GM12891 (cell line): Measurements from ENCODE around the gene PCID2.

ENCODE experiments used
- POLR2A ChIP-seq: IDR thresholded peaks from 2 replicates; pipeline ENCODE4 v1.6.1; 2011; ENCODE audit warnings: low read depth, low read length, control low read depth
- POLR2AphosphoS5 ChIP-seq: IDR thresholded peaks from 2 replicates; pipeline ENCODE4 v1.6.1; 2011; ENCODE audit warnings: low read depth, low read length, control low read depth
- POU2F2 ChIP-seq: IDR thresholded peaks from 2 replicates; pipeline ENCODE4 v1.6.1; 2011; ENCODE audit warnings: low read depth, mild to moderate bottlenecking, control low read depth, low read length, moderate library complexity
- SPI1 ChIP-seq: IDR thresholded peaks from 2 replicates; pipeline ENCODE4 v1.6.1; 2011; ENCODE audit warnings: low read depth, low read length, control low read depth
- TAF1 ChIP-seq: IDR thresholded peaks from 2 replicates; pipeline ENCODE4 v1.6.1; 2011; ENCODE audit warnings: low read depth, low read length, control low read depth

- TF ChIP-seq POLR2A = no peak
- no peak for TF ChIP-seq POLR2AphosphoS5
- TF ChIP-seq POU2F2 = no peak
- no peak for TF ChIP-seq SPI1
- no peak for TF ChIP-seq TAF1
These were observed 70.7 kb downstream of the PCID2 start for GRCh38 chr13:113137691-113138298.
